HepG2 (cell line): ENCODE measurements around the gene EPB41L2. TPM values are rescaled to one million over a fixed set of nuclear protein-coding genes. Genes with fewer than 3 reads are reported as not detected.

ENCODE experiments used
- ARID5B ChIP-seq: IDR thresholded peaks from 2 replicates; pipeline ENCODE4 v1.4.0; 2020; ENCODE audit warnings: mild to moderate bottlenecking, missing genetic modification reagents
- ELF1 ChIP-seq: sonication (generic); formaldehyde crosslinking; IDR thresholded peaks from 2 replicates; pipeline ENCODE4 v1.4.0; 2020; ENCODE audit warnings: missing genetic modification reagents
- FOXO4 ChIP-seq: sonication (generic); formaldehyde crosslinking; conservative IDR thresholded peaks from 2 replicates; pipeline ENCODE4 v1.8.1; 2023; ENCODE audit warnings: missing genetic modification reagents
- MEIS2 ChIP-seq: sonication (generic); formaldehyde crosslinking; IDR thresholded peaks from 2 replicates; pipeline ENCODE4 v1.9.0; 2021; ENCODE audit warnings: mild to moderate bottlenecking, missing genetic modification reagents
- SAP130 ChIP-seq: IDR thresholded peaks from 2 replicates; pipeline ENCODE4 v1.6.1; 2016; ENCODE audit warnings: low read depth
- SRY ChIP-seq: sonication (generic); formaldehyde crosslinking; IDR thresholded peaks from 2 replicates; pipeline ENCODE4 v1.8.0; 2022; ENCODE audit warnings: mild to moderate bottlenecking, missing genetic modification reagents
- STAT6 ChIP-seq: sonication (generic); formaldehyde crosslinking; IDR thresholded peaks from 2 replicates; pipeline ENCODE4 v1.4.0; 2020; ENCODE audit warnings: missing genetic modification reagents, mild to moderate bottlenecking, borderline replicate concordance
- TARDBP ChIP-seq: sonication (generic); formaldehyde crosslinking; IDR thresholded peaks from 2 replicates; pipeline ENCODE4 v1.8.0; 2022; ENCODE audit warnings: mild to moderate bottlenecking, missing genetic modification reagents
- TFE3 ChIP-seq: IDR thresholded peaks from 2 replicates; pipeline ENCODE4 v1.6.1; 2016
- ZBTB10 ChIP-seq: sonication (generic); formaldehyde crosslinking; IDR thresholded peaks from 2 replicates; pipeline ENCODE4 v1.4.0; 2020; ENCODE audit warnings: missing genetic modification reagents, borderline replicate concordance
- ZBTB37 ChIP-seq: sonication (generic); formaldehyde crosslinking; IDR thresholded peaks from 2 replicates; pipeline ENCODE4 v1.4.0; 2020; ENCODE audit warnings: mild to moderate bottlenecking, missing genetic modification reagents
- ZNF782 ChIP-seq: sonication (generic); formaldehyde crosslinking; IDR thresholded peaks from 2 replicates; pipeline ENCODE4 v1.4.0; 2020; ENCODE audit warnings: missing genetic modification reagents, mild to moderate bottlenecking, borderline replicate concordance
- ZNF816 ChIP-seq: sonication (generic); formaldehyde crosslinking; IDR thresholded peaks from 2 replicates; pipeline ENCODE4 v1.8.0; 2022; ENCODE audit warnings: missing genetic modification reagents, mild to moderate bottlenecking, borderline replicate concordance
- polyA plus RNA-seq, 8 experiments: library from polyadenylated mRNA; depleted of rRNA in 3 of 8; stranded (reverse) in 7 of 8; unstranded in 1 of 8; fragments of >200 nt; fragmentation: Illumina TruSeq in 4 of 8; extraction: Trizol in 4 of 8; gene quantifications; 2 replicates each; pipeline versions ENCODE4 v1.2.1 to v1.2.3, GENCODE V29; 2011 to 2016; ENCODE audit warnings: low read depth in 4 of 8, missing spikeins in 1 of 8, mixed read lengths in 1 of 8; ENCODE audit not compliant: insufficient read depth in 1 of 8
- total RNA-seq, 5 experiments: library from RNA; depleted of rRNA; stranded (reverse); fragments of >200 nt; fragmentation: Illumina TruSeq; extraction: Trizol; gene quantifications; 2 replicates each; pipeline ENCODE4 v1.2.3, GENCODE V29; 2016; ENCODE audit warnings: low read depth in 1 of 5

The EPB41L2 gene
- total and polyA plus RNA-seq, 2 of the 13 experiments (the other 11 are each of a cell fraction or from before 2014, with no cell fraction given), result 41.7 to 56.4 TPM

- no peak for TF ChIP-seq STAT6
- peak; percentile 41; the same call in 1 of the 2 replicates for TF ChIP-seq ARID5B (CRISPR knock-in tag)
- TF ChIP-seq SAP130, result no peak
- TF ChIP-seq ZBTB10, result no peak
- TF ChIP-seq ZNF782 (CRISPR knock-in tag), result no peak
- TF ChIP-seq TFE3 (CRISPR knock-in tag), result no peak
- no peak for TF ChIP-seq SRY (CRISPR knock-in tag)
- no peak for TF ChIP-seq MEIS2 (CRISPR knock-in tag)
- TF ChIP-seq ELF1 (CRISPR knock-in tag), result no peak
- TF ChIP-seq ZBTB37 (CRISPR knock-in tag), result no peak
- TF ChIP-seq ZNF816, result no peak
- no peak for TF ChIP-seq FOXO4 (CRISPR knock-in tag)
- TF ChIP-seq TARDBP (CRISPR knock-in tag), result no peak
Measured at GRCh38 chr6:130826442-130827246, 236.4 kb downstream of the EPB41L2 start (continued).
